ENCODE data around the gene CBR1.
A peak's percentile ranks its signal among the peaks of the same experiment; 100 is the strongest.
"Not testable (repeated sequence)": the region's sequence is repeated elsewhere in the genome, so short reads cannot be mapped to it uniquely, and the experiment has no call there.

Gene CBR1

GRCh38 chr21:36082237-36082664 is 12.4 kb downstream of the CBR1 start:
- DNase-seq: no peak

- no peak for DNase-seq
Observed at GRCh38 chr21:36087362-36088138, 17.7 kb downstream of the CBR1 start.

- DNase-seq: no peak
Observed at GRCh38 chr21:36089946-36090345, 20.1 kb downstream of the CBR1 start.

GRCh38 chr21:36092681-36093080 is 22.9 kb downstream of the CBR1 start:
- DNase-seq: no peak

GRCh38 chr21:36093512-36093911 is 23.7 kb downstream of the CBR1 start:
- DNase-seq: no peak

- no peak for DNase-seq
Observed at GRCh38 chr21:36096398-36097290, 26.8 kb downstream of the CBR1 start.

- DNase-seq: no peak
Observed at GRCh38 chr21:36097427-36098181, 27.8 kb downstream of the CBR1 start.

- no peak for DNase-seq
Observed at GRCh38 chr21:36098182-36098532, 28.3 kb downstream of the CBR1 start.

GRCh38 chr21:36099000-36099399 is 29.2 kb downstream of the CBR1 start:
- DNase-seq: no peak

- DNase-seq: not testable (repeated sequence)
Observed at GRCh38 chr21:36099695-36100211, 29.9 kb downstream of the CBR1 start.

GRCh38 chr21:36100971-36101641 is 31.3 kb downstream of the CBR1 start:
- DNase-seq: no peak

- DNase-seq: peak; percentile 36
Observed at GRCh38 chr21:36103434-36103833, 33.6 kb downstream of the CBR1 start.

GRCh38 chr21:36104317-36105300 is 34.8 kb downstream of the CBR1 start:
- peak; percentile 95 for DNase-seq

- no peak for DNase-seq
Observed at GRCh38 chr21:36105327-36105842, 35.6 kb downstream of the CBR1 start.

GRCh38 chr21:36109868-36110267 is 40.0 kb downstream of the CBR1 start:
- DNase-seq: no peak

GRCh38 chr21:36111238-36111637 is 41.4 kb downstream of the CBR1 start:
- DNase-seq: no peak

- no peak for DNase-seq
Observed at GRCh38 chr21:36113647-36114428, 44.0 kb downstream of the CBR1 start.

GRCh38 chr21:36115138-36115730 is 45.4 kb downstream of the CBR1 start:
- no peak for DNase-seq

- DNase-seq: no peak
Observed at GRCh38 chr21:36117286-36117741, 47.5 kb downstream of the CBR1 start.
